Right lung (tissue), 5 donors: ENCODE data around the gene BCR. TPM values are rescaled to one million over a fixed set of nuclear protein-coding genes. Genes with fewer than 3 reads are reported as not detected.

Source experiments
- DNase-seq, 2 donors: peaks; one replicate each; pipeline ENCODE4 v3.0.0-alpha.2; 2013
- polyA plus RNA-seq, 5 donors: library from polyadenylated mRNA; unstranded; fragments of 120-200 nt; gene quantifications; one replicate each; pipeline versions ENCODE4 v1.2.1 to v1.2.3, GENCODE V29; 2013; ENCODE audit warnings: inconsistent platforms in 1 of 5, low replicate concordance in 1 of 5; ENCODE audit not compliant: insufficient read length in 5 of 5, insufficient read depth in 1 of 5

Gene BCR
- polyA plus RNA-seq, 5 donors = 36.6 to 46.3 (median 42.2) TPM

- DNase-seq = no peak
Observed at GRCh38 chr22:23242473-23243001, 62.2 kb downstream of the BCR start.

- DNase-seq = no peak
Observed at GRCh38 chr22:23243006-23243573, 62.8 kb downstream of the BCR start.

GRCh38 chr22:23243859-23244689 is 63.8 kb downstream of the BCR start:
- no peak for DNase-seq

GRCh38 chr22:23244690-23245044 is 64.4 kb downstream of the BCR start:
- DNase-seq = no peak

- no peak for DNase-seq
Observed at GRCh38 chr22:23245045-23245798, 64.9 kb downstream of the BCR start.

- DNase-seq = no peak
Observed at GRCh38 chr22:23245799-23246136, 65.5 kb downstream of the BCR start.

DNA sequence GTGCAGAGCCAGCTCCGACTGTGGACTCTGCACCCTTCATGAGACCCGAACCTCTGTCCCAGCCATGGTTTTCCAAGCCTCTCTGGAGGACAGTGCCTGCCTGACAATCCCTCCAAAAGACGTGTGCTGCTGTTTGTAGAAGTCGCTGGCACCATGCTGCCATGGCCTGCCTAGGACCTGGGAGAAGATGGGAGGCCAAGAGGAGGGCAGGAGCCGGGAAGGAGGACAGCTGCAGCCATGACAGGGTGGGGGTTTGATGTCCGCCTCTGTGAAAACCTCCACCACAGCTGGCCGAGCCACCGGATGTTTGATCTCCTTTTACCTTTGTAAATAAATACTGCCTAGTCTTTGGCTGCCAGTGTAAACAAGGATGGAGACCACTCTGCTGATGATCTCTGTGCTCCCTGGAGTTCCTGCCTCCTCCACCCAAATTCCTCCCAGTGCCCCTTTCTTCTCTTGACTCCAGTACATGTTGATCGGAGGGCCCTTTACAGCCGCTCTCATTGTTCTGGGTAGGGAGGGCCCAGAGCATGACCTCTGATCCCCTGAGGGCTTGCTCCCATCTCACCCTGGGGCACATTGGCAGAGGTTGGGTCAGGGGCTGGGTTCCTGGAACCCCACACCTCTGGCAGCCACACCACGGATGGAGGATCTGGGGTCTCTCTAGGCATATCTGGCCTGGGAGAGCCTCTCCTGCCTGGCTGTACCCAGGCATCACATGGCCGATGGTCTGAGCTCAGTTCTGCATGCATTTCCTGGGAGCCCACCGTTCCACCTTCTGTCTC is 66.9 kb downstream of the BCR start:
- DNase-seq = no peak

- peak in 1 of 2 donors; percentile 27 for DNase-seq
Observed at GRCh38 chr22:23248583-23248982, 68.3 kb downstream of the BCR start.

GRCh38 chr22:23250056-23250784 is 69.9 kb downstream of the BCR start:
- no peak for DNase-seq

DNA sequence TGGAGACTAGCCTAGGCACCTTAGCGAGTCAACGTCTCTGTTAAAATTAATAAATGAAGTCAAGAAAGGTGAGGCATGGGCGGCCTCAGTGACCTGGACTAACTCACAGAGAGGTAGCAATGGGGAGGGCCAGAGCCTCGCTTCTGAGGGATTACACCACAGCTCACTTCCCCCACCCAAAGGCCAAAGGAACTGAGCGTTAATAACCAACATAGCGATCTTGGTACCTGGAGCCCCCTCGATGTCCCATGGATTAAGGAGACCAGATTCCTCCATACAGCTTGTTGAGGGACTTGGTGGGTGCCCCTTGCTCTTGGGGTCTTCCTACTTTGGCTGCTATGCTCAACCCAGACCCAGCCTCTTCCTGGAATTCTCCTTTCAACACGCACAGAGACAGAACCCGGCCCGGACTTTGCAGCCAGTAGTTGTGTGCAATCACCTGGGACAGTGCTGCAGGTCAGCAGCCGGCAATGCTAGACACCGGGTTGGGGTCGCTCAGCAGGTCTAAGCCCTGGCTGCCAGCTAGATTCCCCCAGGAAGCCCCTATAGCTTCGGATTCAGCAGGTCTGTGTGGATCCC is 70.6 kb downstream of the BCR start:
- DNase-seq = no peak

DNA sequence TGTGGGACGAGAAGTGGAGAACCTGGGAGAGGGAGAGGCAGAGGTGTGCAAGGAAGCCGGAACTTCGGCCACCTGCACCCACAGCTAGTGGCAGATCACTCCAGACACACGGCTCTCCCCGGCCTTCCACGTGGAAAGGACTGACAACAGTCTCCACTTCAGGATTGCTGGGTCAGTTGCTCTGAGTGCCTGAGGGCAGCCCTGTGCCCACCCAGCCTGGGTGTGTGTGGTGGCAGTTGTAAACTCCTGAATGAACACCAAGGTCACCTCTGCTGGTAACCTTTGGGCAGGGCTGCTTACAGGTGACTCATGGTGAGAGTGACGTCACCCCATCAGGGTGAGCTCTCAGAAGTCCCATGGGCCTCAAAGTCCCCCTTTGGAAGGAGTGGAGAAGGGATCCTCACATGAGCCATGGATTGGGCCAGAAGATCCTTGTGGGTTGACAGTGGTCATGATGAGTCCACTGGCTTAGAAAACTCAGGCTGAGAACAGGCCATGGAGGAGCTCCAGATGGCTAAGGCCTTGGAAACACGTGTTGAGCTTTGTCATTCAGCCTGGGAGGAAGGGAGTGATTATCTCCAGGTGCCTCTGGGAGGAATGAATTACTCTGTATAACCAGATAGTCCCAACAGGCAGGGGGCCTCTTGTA is 71.3 kb downstream of the BCR start:
- DNase-seq = no peak

- DNase-seq = no peak
Observed at GRCh38 chr22:23253475-23254055, 73.3 kb downstream of the BCR start.

DNA sequence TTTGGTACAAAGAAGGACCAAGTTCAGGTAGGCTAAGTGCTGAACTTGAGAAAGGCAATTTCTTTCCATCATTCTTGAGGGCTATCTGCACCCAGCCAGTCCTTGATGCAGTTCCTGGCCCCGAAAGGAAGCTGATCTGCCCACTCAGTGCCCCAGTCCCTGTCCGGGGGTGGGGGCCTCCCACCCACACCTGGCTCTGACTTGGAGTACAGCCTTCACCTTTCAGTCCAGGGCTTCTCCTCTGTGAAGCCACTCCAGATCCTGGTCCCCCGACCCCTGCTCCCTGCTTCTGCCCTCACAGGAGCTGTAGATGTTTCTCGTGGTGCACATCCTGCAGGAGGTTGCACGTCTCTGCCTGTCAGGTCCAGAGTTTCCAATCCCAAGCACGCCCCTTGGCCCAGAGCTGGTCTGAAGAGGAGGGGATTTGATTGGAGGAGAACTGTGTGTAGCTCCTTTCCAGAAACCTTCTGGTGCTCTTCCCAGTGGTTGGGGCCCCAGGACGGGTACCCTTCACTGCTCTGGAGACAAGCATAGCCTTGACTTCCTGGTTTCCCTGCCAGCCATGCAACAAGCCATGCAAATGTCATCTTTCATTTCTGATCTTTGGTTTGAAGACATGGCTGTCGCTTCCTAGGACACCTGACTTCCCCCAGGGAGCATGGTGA is 75.3 kb downstream of the BCR start:
- DNase-seq = no peak

DNA sequence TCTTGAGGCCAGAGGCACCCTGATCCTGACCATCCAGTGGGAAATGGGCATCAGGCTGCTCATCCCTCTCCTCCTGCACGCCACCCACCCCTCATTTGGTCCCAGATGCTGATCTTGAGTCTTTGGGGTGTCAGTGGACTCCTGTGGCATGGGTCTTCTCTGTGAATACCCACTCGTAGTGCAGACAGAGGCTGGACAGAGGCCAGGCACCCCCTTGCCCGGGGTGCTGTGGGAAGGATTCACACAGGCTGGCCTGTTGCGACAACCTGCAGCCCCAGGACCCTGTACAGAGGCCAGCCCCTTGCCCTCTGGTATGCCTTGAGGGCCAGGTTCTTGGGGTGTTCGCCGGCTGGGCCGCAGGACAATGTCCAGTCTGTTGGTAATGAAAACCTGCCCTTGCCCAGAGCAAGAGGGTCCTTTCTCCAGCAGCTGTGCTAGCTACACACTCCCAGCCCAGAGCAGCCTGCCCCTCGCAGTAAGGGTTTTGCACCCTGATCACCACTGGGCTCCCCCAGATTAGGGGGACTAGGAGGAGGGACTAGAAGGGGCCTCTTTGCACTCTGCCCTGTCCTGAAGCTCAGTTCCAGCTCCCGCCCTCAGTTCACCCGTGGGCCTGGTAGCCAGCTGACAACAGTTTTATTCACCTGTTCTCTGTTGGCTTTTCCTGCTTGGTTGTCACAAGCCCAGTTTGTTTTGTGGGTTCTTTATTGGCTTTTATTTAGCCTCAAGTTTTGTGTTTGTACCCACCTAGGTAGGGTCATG is 76.0 kb downstream of the BCR start:
- no peak for DNase-seq

DNA sequence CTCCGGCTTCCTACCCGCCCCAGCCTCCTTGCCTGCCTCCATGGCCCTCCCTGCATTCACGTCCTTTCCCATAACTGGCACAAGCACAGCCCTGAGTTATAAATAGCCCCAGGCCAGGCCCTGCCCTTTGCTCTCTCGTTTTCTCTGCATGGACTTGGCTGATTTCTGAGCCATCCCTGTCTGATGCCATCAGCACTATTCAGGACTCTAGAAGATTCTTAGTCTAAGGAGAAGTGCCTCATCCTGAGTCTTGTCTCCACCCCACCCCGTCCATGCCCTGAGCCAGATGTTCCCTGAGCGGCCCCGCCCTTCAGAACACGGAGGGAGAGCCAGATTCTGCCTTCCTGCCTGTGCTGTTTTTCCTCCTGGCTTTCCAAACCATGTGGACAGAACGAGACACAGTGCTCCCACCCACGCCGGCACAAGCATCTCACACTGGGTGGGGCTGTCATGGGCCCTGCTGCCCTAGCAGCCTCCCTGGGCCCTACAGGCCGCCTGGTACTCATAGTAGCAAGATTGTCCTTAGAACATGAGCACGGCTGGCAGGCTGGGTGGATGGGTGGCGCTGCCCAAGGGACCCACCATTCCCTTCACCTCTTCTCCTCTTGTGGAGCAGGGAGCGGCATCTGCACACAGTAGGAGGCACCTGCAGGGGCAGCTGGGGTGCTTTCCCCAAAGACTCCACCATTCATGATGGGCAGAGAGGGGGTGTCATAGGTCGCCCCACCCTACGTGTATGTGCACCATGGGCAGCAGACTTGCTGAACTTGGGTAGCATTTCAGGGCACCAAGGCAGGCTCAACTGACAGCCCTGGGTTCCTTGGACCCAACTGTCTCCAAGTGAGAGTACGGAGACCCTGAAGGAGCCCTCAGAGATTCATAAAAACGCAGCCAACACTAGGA is 76.9 kb downstream of the BCR start:
- DNase-seq = no peak

GRCh38 chr22:23257889-23258825 is 77.8 kb downstream of the BCR start:
- no peak for DNase-seq
